ENCODE measurements around the gene ACSM5. TPM values are rescaled to one million over a fixed set of nuclear protein-coding genes. Genes with fewer than 3 reads are reported as not detected.
"Not testable (repeated sequence)": the region's sequence is repeated elsewhere in the genome, so short reads cannot be mapped to it uniquely, and the experiment has no call there.

The ACSM5 gene
- total RNA-seq, 2 experiments from 2014 or later: not detected

- no peaks in the 10 kb centered on the region for H3K9me3 Mint-ChIP-seq
- POLR2A ChIA-PET: no interaction called here
- H3K4me3 Mint-ChIP-seq: no peak overlapping the region
- no peaks in the 10 kb centered on the region for H3K27me3 Mint-ChIP-seq
- H3K36me3 Mint-ChIP-seq (ENCODE audit: low read depth): no peaks in the 10 kb centered on the region
- no peaks in the 10 kb centered on the region for H3K4me1 Mint-ChIP-seq
- DNase-seq: no peak
- CTCF ChIA-PET: no interaction called here
- H3K27ac Mint-ChIP-seq: no peak overlapping the region
Measured at GRCh38 chr16:20441191-20441590, 31.9 kb downstream of the ACSM5 start.

GRCh38 chr16:20441859-20442258 lies 32.5 kb downstream of the ACSM5 start:
- CTCF ChIA-PET; DNase-seq; H3K36me3 Mint-ChIP-seq (ENCODE audit: low read depth); H3K4me3 Mint-ChIP-seq; H3K9me3 Mint-ChIP-seq; POLR2A ChIA-PET; H3K27me3 Mint-ChIP-seq; H3K27ac Mint-ChIP-seq; H3K4me1 Mint-ChIP-seq: not testable (repeated sequence)

GRCh38 chr16:20446652-20447393 lies 37.5 kb downstream of the ACSM5 start:
- DNase-seq; H3K9me3 Mint-ChIP-seq; H3K4me1 Mint-ChIP-seq; POLR2A ChIA-PET; H3K36me3 Mint-ChIP-seq (ENCODE audit: low read depth); H3K27ac Mint-ChIP-seq; CTCF ChIA-PET; H3K4me3 Mint-ChIP-seq; H3K27me3 Mint-ChIP-seq: not testable (repeated sequence)

GRCh38 chr16:20451364-20451763 lies 42.0 kb downstream of the ACSM5 start, which contains the start of gene ACSM2A:
Gene ACSM2A, plus strand, starts transcription at chr16:20451521. Its CDS starts 8,594 bp downstream, at chr16:20460115.
- H3K27ac Mint-ChIP-seq; H3K4me1 Mint-ChIP-seq; POLR2A ChIA-PET; DNase-seq; H3K9me3 Mint-ChIP-seq; CTCF ChIA-PET; H3K27me3 Mint-ChIP-seq; H3K36me3 Mint-ChIP-seq (ENCODE audit: low read depth); H3K4me3 Mint-ChIP-seq: not testable (repeated sequence)

GRCh38 chr16:20453633-20454032 lies 44.3 kb downstream of the ACSM5 start:
- H3K4me1 Mint-ChIP-seq; CTCF ChIA-PET; H3K9me3 Mint-ChIP-seq; DNase-seq; H3K4me3 Mint-ChIP-seq; H3K27me3 Mint-ChIP-seq; H3K36me3 Mint-ChIP-seq (ENCODE audit: low read depth); H3K27ac Mint-ChIP-seq: not testable (repeated sequence)
- POLR2A ChIA-PET: interaction anchor here (0.6 kb wide), 1 partner anchor 491 kb away, joined by 3 read pairs; no protein-coding TSS in a partner anchor

- H3K27ac Mint-ChIP-seq; H3K27me3 Mint-ChIP-seq; H3K9me3 Mint-ChIP-seq; H3K4me3 Mint-ChIP-seq; H3K36me3 Mint-ChIP-seq (ENCODE audit: low read depth); DNase-seq; POLR2A ChIA-PET; H3K4me1 Mint-ChIP-seq; CTCF ChIA-PET: not testable (repeated sequence)
Measured at GRCh38 chr16:20459227-20459626, 49.9 kb downstream of the ACSM5 start.

GRCh38 chr16:20460313-20460712 lies 51.0 kb downstream of the ACSM5 start:
- DNase-seq; CTCF ChIA-PET; H3K36me3 Mint-ChIP-seq (ENCODE audit: low read depth); H3K27ac Mint-ChIP-seq; POLR2A ChIA-PET; H3K4me3 Mint-ChIP-seq; H3K27me3 Mint-ChIP-seq; H3K4me1 Mint-ChIP-seq; H3K9me3 Mint-ChIP-seq: not testable (repeated sequence)

- H3K9me3 Mint-ChIP-seq; H3K27me3 Mint-ChIP-seq; CTCF ChIA-PET; H3K27ac Mint-ChIP-seq; H3K4me3 Mint-ChIP-seq; POLR2A ChIA-PET; H3K36me3 Mint-ChIP-seq (ENCODE audit: low read depth); DNase-seq; H3K4me1 Mint-ChIP-seq: not testable (repeated sequence)
Measured at GRCh38 chr16:20468954-20469353, 59.6 kb downstream of the ACSM5 start.

GRCh38 chr16:20469930-20470329 lies 60.6 kb downstream of the ACSM5 start:
- H3K9me3 Mint-ChIP-seq; H3K4me3 Mint-ChIP-seq; H3K27ac Mint-ChIP-seq; CTCF ChIA-PET; DNase-seq; H3K4me1 Mint-ChIP-seq; POLR2A ChIA-PET; H3K27me3 Mint-ChIP-seq; H3K36me3 Mint-ChIP-seq (ENCODE audit: low read depth): not testable (repeated sequence)

GRCh38 chr16:20470732-20471131 lies 61.4 kb downstream of the ACSM5 start:
- H3K27ac Mint-ChIP-seq; H3K9me3 Mint-ChIP-seq; POLR2A ChIA-PET; H3K4me1 Mint-ChIP-seq; DNase-seq; H3K4me3 Mint-ChIP-seq; H3K36me3 Mint-ChIP-seq (ENCODE audit: low read depth); CTCF ChIA-PET; H3K27me3 Mint-ChIP-seq: not testable (repeated sequence)

- H3K4me3 Mint-ChIP-seq; POLR2A ChIA-PET; CTCF ChIA-PET; H3K36me3 Mint-ChIP-seq (ENCODE audit: low read depth); H3K27ac Mint-ChIP-seq; H3K9me3 Mint-ChIP-seq; H3K27me3 Mint-ChIP-seq; H3K4me1 Mint-ChIP-seq; DNase-seq: not testable (repeated sequence)
Measured at GRCh38 chr16:20477188-20477744, 67.9 kb downstream of the ACSM5 start.

GRCh38 chr16:20483989-20484388 lies 74.7 kb downstream of the ACSM5 start:
- POLR2A ChIA-PET; H3K27ac Mint-ChIP-seq; H3K36me3 Mint-ChIP-seq (ENCODE audit: low read depth); H3K4me1 Mint-ChIP-seq; DNase-seq; H3K9me3 Mint-ChIP-seq; H3K4me3 Mint-ChIP-seq; H3K27me3 Mint-ChIP-seq; CTCF ChIA-PET: not testable (repeated sequence)

- H3K27ac Mint-ChIP-seq: no peak overlapping the region
- H3K4me1 Mint-ChIP-seq: no peaks in the 10 kb centered on the region
- ChIA-PET POLR2A (no interaction called here), CTCF (no interaction called here)
- H3K4me3 Mint-ChIP-seq: no peak overlapping the region
- no peaks in the 10 kb centered on the region for H3K27me3 Mint-ChIP-seq
- no peaks in the 10 kb centered on the region for H3K9me3 Mint-ChIP-seq
- no peak for DNase-seq
- no peaks in the 10 kb centered on the region for H3K36me3 Mint-ChIP-seq (ENCODE audit: low read depth)
Measured at GRCh38 chr16:20484726-20485125, 75.4 kb downstream of the ACSM5 start.

- POLR2A ChIA-PET: no interaction called here
Measured at GRCh38 chr16:20485408-20485807, 76.1 kb downstream of the ACSM5 start.

More at GRCh38 chr16:20485408-20485807, 76.1 kb downstream of the ACSM5 start:
- no peak for DNase-seq
- no peak overlapping the region for H3K27ac Mint-ChIP-seq
- no peaks in the 10 kb centered on the region for H3K36me3 Mint-ChIP-seq (ENCODE audit: low read depth)
- H3K4me1 Mint-ChIP-seq: no peaks in the 10 kb centered on the region
- no peaks in the 10 kb centered on the region for H3K9me3 Mint-ChIP-seq
- H3K4me3 Mint-ChIP-seq: no peak overlapping the region
- no peaks in the 10 kb centered on the region for H3K27me3 Mint-ChIP-seq
- CTCF ChIA-PET: no interaction called here
